Measurements from ENCODE around the gene DCTD. TPM values are rescaled to one million over a fixed set of nuclear protein-coding genes. Genes with fewer than 3 reads are reported as not detected.

Gene DCTD
- total RNA-seq, 1 donor from 2014 or later: 93.7 TPM

GRCh38 chr4:182930889-182931288, 13.7 kb upstream of the DCTD start:
- no peak for TF ChIP-seq CTCF (IDR thresholded peaks at IDR 0.05; ENCODE audit: unreplicated experiment)
- H3K9me3 Mint-ChIP-seq: no peaks in the 10 kb centered on the region
- peak overlapping the region; percentile 65 for H3K27ac Mint-ChIP-seq
- no peak for DNase-seq (ENCODE audit: low spot score in 2 of 2, unreplicated experiment in 2 of 2)
- H3K4me3 Mint-ChIP-seq: no peak overlapping the region
- no peaks in the 10 kb centered on the region for H3K36me3 Mint-ChIP-seq
- peaks cover 12% of the 10 kb centered on the region for H3K27me3 Mint-ChIP-seq (ENCODE audit: low read depth)
- peaks cover 23% of the 10 kb centered on the region for H3K4me1 Mint-ChIP-seq

- Mint-ChIP-seq H3K27ac (peak overlapping the region; percentile 82), H3K4me1 (peaks cover 26% of the 10 kb centered on the region)
- no peak for DNase-seq (ENCODE audit: low spot score in 2 of 2, unreplicated experiment in 2 of 2)
These were observed 12.1 kb upstream of the DCTD start for GRCh38 chr4:182929296-182929695.

GRCh38 chr4:182928061-182928460, 10.9 kb upstream of the DCTD start:
- no peaks in the 10 kb centered on the region for H3K9me3 Mint-ChIP-seq
- H3K4me1 Mint-ChIP-seq: peaks cover 33% of the 10 kb centered on the region
- no peaks in the 10 kb centered on the region for H3K36me3 Mint-ChIP-seq
- H3K27me3 Mint-ChIP-seq (ENCODE audit: low read depth): peaks cover 2% of the 10 kb centered on the region
- TF ChIP-seq CTCF (IDR thresholded peaks at IDR 0.05; ENCODE audit: unreplicated experiment): peak; percentile 20
- DNase-seq (ENCODE audit: low spot score in 2 of 2, unreplicated experiment in 2 of 2): no peak
- H3K27ac Mint-ChIP-seq: no peak overlapping the region
- H3K4me3 Mint-ChIP-seq: no peak overlapping the region

More at GRCh38 chr4:182929296-182929695, 12.1 kb upstream of the DCTD start:
- no peak for TF ChIP-seq CTCF (IDR thresholded peaks at IDR 0.05; ENCODE audit: unreplicated experiment)
- Mint-ChIP-seq H3K27me3 (ENCODE audit: low read depth) (peaks cover 13% of the 10 kb centered on the region), H3K9me3 (no peaks in the 10 kb centered on the region), H3K36me3 (no peaks in the 10 kb centered on the region), H3K4me3 (no peak overlapping the region)

GRCh38 chr4:182927505-182927904, 10.3 kb upstream of the DCTD start:
- no peak for TF ChIP-seq CTCF (IDR thresholded peaks at IDR 0.05; ENCODE audit: unreplicated experiment)
- H3K9me3 Mint-ChIP-seq: no peaks in the 10 kb centered on the region

GRCh38 chr4:182925855-182926254, 8.7 kb upstream of the DCTD start:
- H3K4me1 Mint-ChIP-seq: peaks cover 38% of the 10 kb centered on the region
- H3K9me3 Mint-ChIP-seq: no peaks in the 10 kb centered on the region

More at GRCh38 chr4:182927505-182927904, 10.3 kb upstream of the DCTD start:
- no peak for DNase-seq (ENCODE audit: low spot score in 2 of 2, unreplicated experiment in 2 of 2)
- Mint-ChIP-seq H3K27ac (no peak overlapping the region), H3K36me3 (no peaks in the 10 kb centered on the region), H3K4me1 (peaks cover 38% of the 10 kb centered on the region), H3K27me3 (ENCODE audit: low read depth) (peaks cover 4% of the 10 kb centered on the region), H3K4me3 (no peak overlapping the region)

More at GRCh38 chr4:182925855-182926254, 8.7 kb upstream of the DCTD start:
- TF ChIP-seq CTCF (IDR thresholded peaks at IDR 0.05; ENCODE audit: unreplicated experiment): no peak
- Mint-ChIP-seq H3K27me3 (ENCODE audit: low read depth) (peaks cover 11% of the 10 kb centered on the region), H3K36me3 (no peaks in the 10 kb centered on the region), H3K4me3 (no peak overlapping the region), H3K27ac (no peak overlapping the region)
- no peak for DNase-seq (ENCODE audit: low spot score in 2 of 2, unreplicated experiment in 2 of 2)

Measured in mesothelial cell of epicardium (in vitro differentiated cells).